Lower leg skin (tissue), 3 donors: Measurements from ENCODE around the gene KCNC3.

ENCODE experiments used
- POLR2A ChIP-seq, 2 donors: fragments of 450-650 bp; IDR thresholded peaks; one replicate each; pipeline ENCODE4 v1.6.1; 2016 to 2017; ENCODE audit warnings: antibody characterized with exemption in 2 of 2, mild to moderate bottlenecking in 1 of 2, moderate library complexity in 1 of 2
- TF ChIP-seq, protein P1 (sequence below), 3 donors: fragments of 450-650 bp; IDR thresholded peaks; one replicate each; pipeline ENCODE4 v1.5.1; 2016; ENCODE audit warnings: antibody characterized with exemption in 3 of 3, mild to moderate bottlenecking in 3 of 3, moderate library complexity in 2 of 3

DNA sequence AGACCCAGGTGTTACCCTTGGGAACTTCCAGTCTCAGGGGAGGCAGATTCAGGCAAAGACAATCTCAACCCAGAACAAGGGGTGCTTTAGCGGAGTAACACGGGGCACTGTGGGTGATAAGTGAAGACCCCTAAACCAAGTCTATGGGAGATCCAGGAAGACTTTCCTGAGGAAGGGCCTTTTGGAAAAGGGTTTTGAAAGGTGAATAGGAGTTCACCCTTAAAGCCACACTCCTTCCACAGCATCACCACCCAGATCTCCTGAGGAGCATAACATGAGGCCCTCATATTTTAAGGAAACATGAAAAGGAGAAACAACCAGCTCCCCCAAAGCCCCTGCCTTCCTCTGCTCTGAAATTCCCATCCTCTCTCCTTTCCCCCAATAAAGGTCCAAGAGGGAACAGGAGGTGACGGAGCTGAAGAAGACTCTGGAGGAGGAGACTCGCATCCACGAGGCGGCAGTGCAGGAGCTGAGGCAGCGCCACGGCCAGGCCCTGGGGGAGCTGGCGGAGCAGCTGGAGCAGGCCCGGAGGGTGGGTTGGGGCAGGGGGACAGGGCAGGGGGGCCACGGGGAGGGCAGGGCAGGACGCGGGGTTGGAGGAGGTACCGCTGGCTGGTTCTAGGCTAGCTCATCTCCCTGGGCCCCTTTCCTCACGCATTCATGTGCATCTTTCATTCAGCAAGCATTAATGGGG lies 52.7 kb downstream of the KCNC3 start:
- TF ChIP-seq, protein P1, sequence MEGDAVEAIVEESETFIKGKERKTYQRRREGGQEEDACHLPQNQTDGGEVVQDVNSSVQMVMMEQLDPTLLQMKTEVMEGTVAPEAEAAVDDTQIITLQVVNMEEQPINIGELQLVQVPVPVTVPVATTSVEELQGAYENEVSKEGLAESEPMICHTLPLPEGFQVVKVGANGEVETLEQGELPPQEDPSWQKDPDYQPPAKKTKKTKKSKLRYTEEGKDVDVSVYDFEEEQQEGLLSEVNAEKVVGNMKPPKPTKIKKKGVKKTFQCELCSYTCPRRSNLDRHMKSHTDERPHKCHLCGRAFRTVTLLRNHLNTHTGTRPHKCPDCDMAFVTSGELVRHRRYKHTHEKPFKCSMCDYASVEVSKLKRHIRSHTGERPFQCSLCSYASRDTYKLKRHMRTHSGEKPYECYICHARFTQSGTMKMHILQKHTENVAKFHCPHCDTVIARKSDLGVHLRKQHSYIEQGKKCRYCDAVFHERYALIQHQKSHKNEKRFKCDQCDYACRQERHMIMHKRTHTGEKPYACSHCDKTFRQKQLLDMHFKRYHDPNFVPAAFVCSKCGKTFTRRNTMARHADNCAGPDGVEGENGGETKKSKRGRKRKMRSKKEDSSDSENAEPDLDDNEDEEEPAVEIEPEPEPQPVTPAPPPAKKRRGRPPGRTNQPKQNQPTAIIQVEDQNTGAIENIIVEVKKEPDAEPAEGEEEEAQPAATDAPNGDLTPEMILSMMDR (IDR thresholded peaks at IDR 0.05), result no peak
- no peak for TF ChIP-seq POLR2A (IDR thresholded peaks at IDR 0.05)
